Breast epithelium (tissue), 4 donors: ENCODE data around the gene ELOVL2. TPM values are rescaled to one million over a fixed set of nuclear protein-coding genes. Genes with fewer than 3 reads are reported as not detected.

ENCODE experiments used
- DNase-seq, 2 donors: peaks; one replicate each; pipeline ENCODE4 v3.0.0-alpha.2; 2019; ENCODE audit warnings: low spot score in 2 of 2
- H3K27ac ChIP-seq, 2 donors: fragments of 200-600 bp; sonication (generic) in 1 of 2; one replicate each; pipeline ENCODE4 v1.5.1; 2016 to 2019; ENCODE audit warnings: mild to moderate bottlenecking in 1 of 2
- H3K27me3 ChIP-seq, 2 donors: fragments of 200-600 bp; sonication (generic) in 1 of 2; one replicate each; pipeline versions ENCODE4 v1.5.1 to v1.6.0; 2017 to 2019; ENCODE audit warnings: control low read depth in 1 of 2, mild to moderate bottlenecking in 1 of 2
- H3K36me3 ChIP-seq: fragments of 200-600 bp; one replicate; pipeline ENCODE4 v1.5.1; 2019
- H3K4me1 ChIP-seq, 2 donors: fragments of 200-600 bp; sonication (generic); one replicate each; pipeline ENCODE4 v1.5.1; 2016 to 2019; ENCODE audit warnings: control low read depth in 1 of 2
- H3K4me3 ChIP-seq, 3 donors: fragments of 200-600 bp; sonication (generic); 1 replicate in 2 of 3; 2 replicates in 1 of 3; pipeline ENCODE4 v1.5.1; 2016 to 2019; ENCODE audit warnings: mild to moderate bottlenecking in 3 of 3, moderate library complexity in 2 of 3
- H3K9me3 ChIP-seq, 2 donors: fragments of 200-600 bp; sonication (generic) in 1 of 2; one replicate each; pipeline ENCODE4 v1.5.1; 2016 to 2019; ENCODE audit warnings: control low read depth in 1 of 2
- CTCF ChIP-seq, 3 donors: fragments of 450-650 bp; IDR thresholded peaks; one replicate each; pipeline ENCODE4 v1.5.1; 2016 to 2017; ENCODE audit warnings: antibody characterized with exemption in 3 of 3, mild to moderate bottlenecking in 3 of 3, moderate library complexity in 3 of 3
- POLR2A ChIP-seq: fragments of 450-650 bp; IDR thresholded peaks from one replicate; pipeline ENCODE4 v1.6.1; 2016; ENCODE audit warnings: antibody characterized with exemption, mild to moderate bottlenecking, moderate library complexity
- POLR2AphosphoS5 ChIP-seq, 3 donors: sonication (generic); formaldehyde crosslinking; IDR thresholded peaks; one replicate each; pipeline ENCODE4 v1.6.1; 2017; ENCODE audit warnings: antibody characterized with exemption in 3 of 3
- intact Hi-C: fragments of 100-400 bp; cut with DNase I; formaldehyde crosslinking; loops from one replicate; pipeline ENCODE4 v1.15.1; 2023; ENCODE audit warnings: low total_unique reads
- total RNA-seq, 3 donors: library from RNA; depleted of rRNA; stranded (reverse); fragments of >200 nt; gene quantifications; one replicate each; pipeline ENCODE4 v1.1.0, GENCODE V29; 2016

The ELOVL2 gene
- total RNA-seq, 3 donors from 2014 or later: 0.64 to 11.1 (median 2.6) TPM

DNA sequence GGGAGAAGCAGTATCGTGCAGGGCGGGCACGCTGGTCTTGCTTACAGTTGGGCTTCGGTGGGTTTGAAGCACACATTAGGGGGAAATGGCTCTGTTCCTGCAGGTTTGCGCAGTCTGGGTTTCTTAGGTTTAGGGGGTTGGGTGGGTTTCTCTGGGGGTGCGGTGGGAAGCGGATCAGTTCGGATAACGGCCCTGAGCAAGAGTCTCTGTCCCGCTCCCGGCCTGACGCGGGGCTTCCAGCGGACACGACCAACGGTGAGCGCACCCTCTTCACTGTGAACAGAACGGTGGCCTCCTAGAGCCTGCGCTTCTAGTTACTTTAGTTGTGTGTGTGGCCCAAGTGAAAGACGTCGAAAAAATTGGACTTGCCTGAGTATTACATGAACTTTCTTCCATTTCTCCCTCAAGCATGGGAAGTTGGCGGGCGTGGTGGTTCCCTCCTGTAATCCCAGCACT is 635 bp upstream of the ELOVL2 start:
- Histone ChIP-seq H3K4me1 (no peaks in the 10 kb centered on the region), H3K36me3 (no peaks in the 10 kb centered on the region), H3K27ac (peak overlapping the region in 1 of 2 donors; percentile 26), H3K9me3 (no peaks in the 10 kb centered on the region), H3K27me3 (peaks cover 0 to 50% of the 10 kb centered on the region in 2 donors), H3K4me3 (peak overlapping the region in 2 of 3 donors; percentile 58 to 78)
- TF ChIP-seq CTCF (IDR thresholded peaks at IDR 0.05) (no peak), POLR2A (no peak), POLR2AphosphoS5 (IDR thresholded peaks at IDR 0.05) (no peak)
- intact Hi-C loops: no loop called here
- no peak for DNase-seq

DNA sequence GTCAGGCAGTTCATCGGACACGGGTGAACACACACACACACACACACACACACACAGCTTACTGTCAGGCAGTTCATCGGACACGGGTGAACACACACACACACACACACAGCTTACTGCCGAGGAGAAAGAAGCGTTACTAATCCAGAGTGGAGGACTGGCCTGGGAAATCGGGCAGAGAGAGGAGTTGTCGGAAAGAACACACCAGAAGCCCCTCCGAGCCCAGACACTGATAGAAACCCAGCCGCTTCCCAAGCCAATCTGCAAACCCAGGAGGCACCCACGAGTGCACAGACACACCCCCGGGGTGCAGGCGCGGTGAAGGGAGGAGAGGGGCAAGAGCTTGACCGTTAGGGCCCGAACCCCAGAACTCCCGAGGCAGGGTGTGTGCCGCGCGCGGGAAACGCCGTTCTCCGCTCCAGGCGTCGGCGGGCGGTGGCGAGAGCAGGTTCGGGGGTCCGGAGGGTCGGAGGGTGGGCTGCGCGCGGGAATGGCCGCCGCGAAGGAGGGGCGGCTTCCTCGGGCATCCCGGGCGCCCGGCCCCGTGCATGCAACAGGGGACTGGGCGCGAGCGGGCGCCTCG is 636 bp downstream of the ELOVL2 start:
- Histone ChIP-seq H3K27me3 (peaks cover 0 to 43% of the 10 kb centered on the region in 2 donors), H3K9me3 (no peaks in the 10 kb centered on the region), H3K4me3 (peak overlapping the region; percentile 51 to 78 (median 58)), H3K4me1 (no peaks in the 10 kb centered on the region), H3K27ac (peak overlapping the region in 1 of 2 donors; percentile 26), H3K36me3 (no peaks in the 10 kb centered on the region)
- DNase-seq: no peak
- no peak for TF ChIP-seq POLR2AphosphoS5 (IDR thresholded peaks at IDR 0.05)
- no peak for TF ChIP-seq POLR2A
- no peak for TF ChIP-seq CTCF (IDR thresholded peaks at IDR 0.05)
- intact Hi-C loops: no loop called here

DNA sequence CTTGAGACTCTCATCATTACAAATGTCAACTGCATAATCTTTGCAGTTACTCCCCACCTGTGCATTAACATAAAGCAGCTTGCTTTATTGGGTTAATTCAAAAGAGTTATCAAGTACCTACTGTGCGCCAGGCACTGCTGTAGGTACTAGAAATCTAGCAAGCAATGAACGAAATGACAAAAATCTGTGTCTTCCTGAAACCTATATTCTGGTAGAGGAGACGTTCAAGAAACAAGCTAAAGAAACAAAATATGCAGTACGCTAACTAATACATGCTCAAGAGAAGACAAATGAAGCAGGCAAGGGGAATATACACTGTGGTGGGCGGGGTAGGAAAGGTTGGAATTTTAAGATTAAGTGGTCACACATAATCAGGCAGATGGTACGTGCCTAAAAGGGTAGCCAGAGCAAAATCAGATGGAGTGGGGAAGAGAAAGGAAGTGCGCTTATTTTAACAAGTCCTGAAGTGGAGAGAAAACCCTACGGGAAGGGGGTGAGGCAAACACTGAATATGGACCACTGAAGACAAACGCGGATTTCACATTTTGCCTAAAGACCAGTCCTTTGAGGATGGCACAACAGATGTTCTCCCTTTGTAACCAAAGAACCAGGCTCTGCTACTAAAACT is 1.2 kb downstream of the ELOVL2 start:
- no peaks in the 10 kb centered on the region for H3K9me3 ChIP-seq
- H3K27me3 ChIP-seq: peaks cover 0 to 38% of the 10 kb centered on the region in 2 donors
- no peak overlapping the region for H3K27ac ChIP-seq
- TF ChIP-seq POLR2A: no peak
- no peak for TF ChIP-seq CTCF (IDR thresholded peaks at IDR 0.05)
- no peak for TF ChIP-seq POLR2AphosphoS5 (IDR thresholded peaks at IDR 0.05)
- intact Hi-C loops: no loop called here
- no peaks in the 10 kb centered on the region for H3K4me1 ChIP-seq
- H3K4me3 ChIP-seq: peak overlapping the region in 1 of 3 donors; percentile 78
- DNase-seq: no peak
- H3K36me3 ChIP-seq: no peaks in the 10 kb centered on the region

DNA sequence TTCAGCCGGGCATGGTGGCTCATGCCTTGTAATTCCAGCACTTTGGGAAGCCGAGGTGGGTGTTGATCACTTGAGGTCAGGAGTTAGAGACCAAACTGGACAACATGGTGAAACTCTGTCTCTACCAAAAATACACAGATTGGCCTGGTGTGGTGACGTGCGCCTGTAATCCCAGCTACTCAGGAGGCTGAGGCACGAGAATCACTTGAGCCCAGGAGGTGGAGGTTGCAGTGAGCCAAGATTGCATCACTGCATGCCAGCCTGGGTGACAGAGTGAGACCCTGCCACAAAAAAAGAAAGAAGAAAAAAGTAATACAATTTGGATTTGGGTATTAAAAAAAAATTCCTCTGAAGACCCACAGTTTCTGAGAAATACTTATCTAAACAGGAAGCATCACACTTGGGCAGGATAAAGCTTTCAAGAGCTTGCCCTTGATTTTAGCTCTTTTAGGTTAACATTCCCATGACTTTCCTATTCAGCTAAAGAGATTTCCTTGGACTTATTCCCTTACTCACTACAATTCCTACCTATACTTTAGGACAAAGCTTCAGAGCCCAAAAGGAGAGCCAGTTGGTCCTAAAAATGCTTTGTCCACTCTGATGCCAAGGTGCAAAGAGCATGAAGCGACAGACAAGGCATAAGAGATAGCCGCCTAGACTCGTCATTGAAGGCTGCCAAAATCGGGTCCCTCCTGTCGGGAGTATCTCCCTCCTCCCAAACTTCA is 1.9 kb downstream of the ELOVL2 start:
- H3K4me3 ChIP-seq: no peak overlapping the region
- DNase-seq: no peak
- intact Hi-C loops: no loop called here
- H3K9me3 ChIP-seq: no peaks in the 10 kb centered on the region
- peaks cover 0 to 33% of the 10 kb centered on the region in 2 donors for H3K27me3 ChIP-seq
- H3K27ac ChIP-seq: no peak overlapping the region
- TF ChIP-seq CTCF (IDR thresholded peaks at IDR 0.05): no peak
- no peak for TF ChIP-seq POLR2A
- TF ChIP-seq POLR2AphosphoS5 (IDR thresholded peaks at IDR 0.05): no peak
- no peaks in the 10 kb centered on the region for H3K36me3 ChIP-seq
- H3K4me1 ChIP-seq: no peaks in the 10 kb centered on the region

DNA sequence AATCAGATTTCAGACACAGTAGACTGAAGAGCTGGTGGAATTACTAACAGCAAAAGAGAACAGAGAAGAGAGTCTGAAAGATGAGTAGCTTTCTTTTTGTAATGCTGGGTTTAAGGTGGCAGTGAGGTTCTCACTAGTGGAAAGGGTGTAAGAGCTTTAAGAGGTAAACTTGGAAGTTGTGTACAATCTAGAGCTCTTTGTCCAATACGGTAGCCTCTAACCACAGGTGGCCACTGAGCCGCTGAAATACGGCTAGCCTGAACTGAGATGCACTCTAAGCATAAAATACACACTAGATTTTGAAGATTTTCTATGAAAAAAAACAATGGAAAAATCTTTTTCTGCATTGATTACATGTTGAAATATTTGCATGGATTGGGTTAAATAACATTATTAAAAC is 4.0 kb downstream of the ELOVL2 start:
- no peak for DNase-seq
- TF ChIP-seq POLR2A (no peak), POLR2AphosphoS5 (IDR thresholded peaks at IDR 0.05) (no peak), CTCF (IDR thresholded peaks at IDR 0.05) (no peak)
- Histone ChIP-seq H3K27ac (no peak overlapping the region), H3K4me1 (no peaks in the 10 kb centered on the region), H3K27me3 (peaks cover 0 to 19% of the 10 kb centered on the region in 2 donors), H3K4me3 (no peak overlapping the region), H3K9me3 (no peaks in the 10 kb centered on the region), H3K36me3 (no peaks in the 10 kb centered on the region)
- intact Hi-C loops: no loop called here
